Measurements from ENCODE around the gene OR4D10. TPM values are rescaled to one million over a fixed set of nuclear protein-coding genes. Genes with fewer than 3 reads are reported as not detected.

Gene OR4D10
- total RNA-seq, 1 experiment from 2014 or later = not detected

GRCh38 chr11:59520741-59521140, 47.6 kb downstream of the OR4D10 start:
- DNase-seq (ENCODE audit: low read depth, low spot score) (no peak), ATAC-seq (no peak)
- intact Hi-C loops (cut with micrococcal nuclease) = loop anchor here (5.0 kb wide), 1 partner anchor 162 kb away; no protein-coding TSS in a partner anchor
- CTCF ChIA-PET = no interaction called here
- Histone ChIP-seq H3K79me2 (ENCODE audit: insufficient read depth, low read length) (no peaks in the 10 kb centered on the region), H2AFZ (ENCODE audit: low read depth, low read length, poor library complexity, severe bottlenecking) (no peak overlapping the region), H3K9ac (ENCODE audit: low read length) (no peak overlapping the region), H3K4me1 (ENCODE audit: control insufficient read depth in 1 of 2, insufficient read depth in 2 of 2, low read length in 2 of 2) (no peaks in the 10 kb centered on the region), H3K9me2 (ENCODE audit: insufficient read depth) (no peaks in the 10 kb centered on the region), H3K9me3 (ENCODE audit: control insufficient read depth in 1 of 2, insufficient read depth in 1 of 2, low read depth in 1 of 2, low read length in 2 of 2) (no peaks in the 10 kb centered on the region), H3K27ac (ENCODE audit: low read depth, low read length) (no peak overlapping the region), H3K4me2 (ENCODE audit: low read length) (no peak overlapping the region), H4K20me1 (ENCODE audit: insufficient read depth) (no peaks in the 10 kb centered on the region), H3K36me3 (ENCODE audit: control insufficient read depth in 1 of 2, insufficient read depth in 2 of 2, low read length in 2 of 2) (no peaks in the 10 kb centered on the region), H3K27me3 (ENCODE audit: insufficient read depth, low read length) (no peaks in the 10 kb centered on the region), H3K4me3 (replicated peaks in 1 of 2; ENCODE audit: low read depth in 1 of 2, low read length in 2 of 2) (no peak overlapping the region)
- no TSS peak for BruUV-seq (replicated peaks)
- TF ChIP-seq EGR1 (IDR thresholded peaks at IDR 0.05; ENCODE audit: low read depth) = no peak
- TF ChIP-seq POLR2A (IDR thresholded peaks at IDR 0.05; ENCODE audit: borderline replicate concordance, extremely low read depth, insufficient read depth, insufficient read length) = no peak
- no peak for TF ChIP-seq ZNF274 (IDR thresholded peaks at IDR 0.05; ENCODE audit: low read depth, low read length)
- no peak for TF ChIP-seq FOSL1 (IDR thresholded peaks at IDR 0.05; ENCODE audit: low read depth)
- TF ChIP-seq JUND (IDR thresholded peaks at IDR 0.05) = no peak
- no peak for TF ChIP-seq TCF7L2 (IDR thresholded peaks at IDR 0.05; ENCODE audit: borderline replicate concordance, extremely low read depth, insufficient read depth, insufficient read length)
- TF ChIP-seq, protein P1, sequence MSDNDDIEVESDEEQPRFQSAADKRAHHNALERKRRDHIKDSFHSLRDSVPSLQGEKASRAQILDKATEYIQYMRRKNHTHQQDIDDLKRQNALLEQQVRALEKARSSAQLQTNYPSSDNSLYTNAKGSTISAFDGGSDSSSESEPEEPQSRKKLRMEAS (IDR thresholded peaks at IDR 0.05) = no peak
- TF ChIP-seq RAD21 (IDR thresholded peaks at IDR 0.05; ENCODE audit: low read depth) = no peak
- no peak for TF ChIP-seq ELF1 (IDR thresholded peaks at IDR 0.05; ENCODE audit: borderline replicate concordance, low read depth)
- TF ChIP-seq SP1 (IDR thresholded peaks at IDR 0.05; ENCODE audit: low read depth) = no peak
- TF ChIP-seq EZH2 (IDR thresholded peaks at IDR 0.05) = no peak
- no peak for TF ChIP-seq POLR2AphosphoS5 (IDR thresholded peaks at IDR 0.05; ENCODE audit: low read depth, low read length)
- TF ChIP-seq SIN3A (IDR thresholded peaks at IDR 0.05; ENCODE audit: low read depth) = no peak
- no peak for TF ChIP-seq CEBPB (IDR thresholded peaks at IDR 0.05; ENCODE audit: low read depth)
- TF ChIP-seq ZFX (IDR thresholded peaks at IDR 0.05) = no peak
- POLR2A ChIA-PET = no interaction called here
- RAD21 ChIA-PET (ENCODE audit: low non-redundant PET in 1 of 2, low total read pairs in 2 of 2, uncharacterized antibody in 2 of 2, unreplicated experiment in 2 of 2) = no interaction called here
